GM18870 (cell line): ENCODE data around the gene FYB1.
"Not testable (repeated sequence)": the region's sequence is repeated elsewhere in the genome, so short reads cannot be mapped to it uniquely, and the experiment has no call there.

Experiments
- ATAC-seq: cut with Tn5 transposase; IDR thresholded peaks from one replicate; pipeline ENCODE4 v1.9.1; 2021; ENCODE audit warnings: moderate library complexity; ENCODE audit not compliant: unreplicated experiment

Gene FYB1

DNA sequence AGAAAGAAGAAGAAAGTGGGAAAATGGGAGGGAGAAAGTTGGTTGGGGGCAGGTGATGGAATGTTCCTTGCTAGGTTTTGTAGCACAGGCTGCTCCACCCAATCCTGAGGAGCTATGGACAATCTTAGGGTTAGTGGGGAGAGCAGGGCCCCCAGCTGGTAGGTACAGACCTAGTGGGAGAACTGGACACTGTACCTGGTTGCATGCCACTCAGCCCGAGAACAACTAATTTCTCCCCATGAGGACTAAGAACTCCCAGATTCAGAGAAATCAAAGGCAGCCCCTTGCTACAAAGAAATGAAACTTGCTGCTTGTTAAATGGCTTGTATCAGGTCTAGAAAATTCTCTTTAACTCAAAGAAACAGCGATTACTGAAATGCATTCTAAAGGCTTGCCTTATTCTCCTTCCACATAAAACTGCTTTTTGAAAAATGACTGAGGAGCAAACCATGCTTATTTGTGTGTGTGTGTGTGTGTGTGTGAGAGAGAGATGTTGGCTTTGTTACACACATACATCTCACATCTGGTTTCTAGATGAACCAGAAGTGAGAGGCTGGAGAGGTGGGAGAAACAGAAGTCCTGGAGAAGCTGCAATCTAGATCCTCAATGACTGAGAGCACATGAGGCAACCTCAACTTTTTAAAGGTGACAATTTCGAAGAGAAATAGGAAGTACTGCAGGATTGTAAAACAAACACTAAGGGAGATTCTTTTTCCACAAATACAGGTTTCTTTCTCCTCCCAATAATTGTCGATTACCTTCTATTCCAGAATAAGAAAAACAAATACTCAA lies 28.9 kb downstream of the FYB1 start:
- ATAC-seq: no peak

DNA sequence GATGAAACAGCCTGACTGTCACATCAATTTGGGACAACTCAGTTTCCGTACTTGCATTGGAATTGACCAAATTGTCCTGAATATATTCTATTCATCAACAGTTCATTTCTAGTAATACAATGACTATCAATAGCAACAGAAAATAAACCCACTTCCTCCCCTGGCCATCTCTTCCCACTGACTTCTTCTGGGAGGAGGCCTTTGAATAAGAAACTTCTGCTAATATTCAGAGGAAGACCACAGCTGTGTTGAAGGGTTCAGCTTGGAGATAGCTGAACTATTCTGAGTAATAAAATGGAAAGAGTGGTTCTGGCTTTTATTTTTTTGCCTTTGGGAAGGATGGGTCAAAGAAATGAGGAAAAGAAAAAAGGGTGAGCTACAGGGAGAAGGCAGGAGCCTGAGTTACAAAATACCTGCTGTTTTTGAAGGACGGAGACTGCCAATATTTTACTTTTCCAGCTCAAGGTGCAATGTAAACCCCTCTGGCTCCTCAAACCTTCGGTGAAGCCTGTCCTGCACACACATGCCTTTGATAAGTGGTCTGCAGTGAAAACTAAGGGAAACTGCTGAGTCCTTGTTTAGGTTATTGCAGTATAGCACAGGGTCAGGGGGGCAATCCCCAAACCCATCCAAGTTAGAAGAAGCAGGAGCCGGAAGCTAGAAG lies 29.9 kb downstream of the FYB1 start:
- ATAC-seq: no peak

GRCh38 chr5:39187831-39188731 lies 31.3 kb downstream of the FYB1 start:
- no peak for ATAC-seq

DNA sequence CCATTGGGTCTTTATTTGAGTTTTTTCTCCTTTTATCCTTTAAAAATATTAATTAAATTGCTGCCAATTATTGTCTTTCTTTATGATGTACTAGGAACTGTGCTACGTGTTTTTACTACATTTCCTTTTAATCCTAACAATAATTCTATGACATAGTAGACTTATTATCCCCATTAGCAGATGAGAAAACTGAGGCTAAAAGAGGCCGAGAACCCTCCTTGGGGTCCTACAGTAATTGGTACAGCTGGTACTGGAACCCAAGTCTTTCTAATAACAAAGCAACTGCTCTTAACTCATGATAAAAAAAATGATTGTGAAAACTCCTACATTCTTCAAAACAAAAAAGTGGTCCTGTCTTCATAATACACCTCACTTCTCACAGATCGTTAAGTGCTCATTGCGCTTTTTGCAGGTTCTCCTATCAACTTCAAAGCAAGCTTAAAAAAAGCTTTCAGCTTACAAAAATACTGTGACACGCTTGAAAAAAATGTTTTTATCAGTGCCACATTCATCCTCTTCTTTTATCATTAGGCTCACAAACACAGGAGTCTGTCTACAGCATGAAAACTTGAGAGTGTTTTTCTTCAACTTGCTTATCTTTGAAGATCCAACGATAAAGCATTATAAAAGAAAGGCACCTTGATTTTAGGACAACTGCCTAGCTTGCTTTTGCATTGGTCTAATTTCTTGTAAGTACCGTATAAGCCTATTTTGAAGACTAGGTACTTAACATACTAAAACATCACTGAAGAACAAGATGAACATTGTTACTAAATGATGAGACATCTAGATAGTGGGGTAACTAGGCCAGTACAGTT lies 32.4 kb downstream of the FYB1 start:
- ATAC-seq: no peak

GRCh38 chr5:39186289-39186688 lies 33.1 kb downstream of the FYB1 start:
- no peak for ATAC-seq

- ATAC-seq: no peak
Measured at GRCh38 chr5:39185761-39186160, 33.6 kb downstream of the FYB1 start.

- ATAC-seq: not testable (repeated sequence)
Measured at GRCh38 chr5:39179561-39179960, 39.8 kb downstream of the FYB1 start.

GRCh38 chr5:39178861-39179260 lies 40.5 kb downstream of the FYB1 start:
- ATAC-seq: no peak

DNA sequence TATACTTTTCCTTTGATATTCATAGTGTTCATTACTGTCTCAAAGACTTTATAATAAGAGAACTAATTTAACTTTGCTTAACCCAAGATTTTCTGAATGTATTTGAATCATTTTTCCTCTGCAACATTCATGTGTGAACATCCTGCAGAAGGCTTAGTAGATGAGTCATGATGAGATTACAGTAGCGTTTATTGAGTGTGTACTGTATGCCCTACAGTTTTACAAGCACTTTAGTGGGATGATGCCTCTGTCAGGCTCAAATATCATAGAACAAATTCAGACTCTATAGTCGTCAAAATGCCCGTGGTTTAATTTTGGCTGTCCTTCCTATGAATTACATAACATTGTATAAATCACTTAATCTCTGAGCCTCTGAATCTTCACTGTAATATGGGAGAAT lies 41.2 kb downstream of the FYB1 start:
- ATAC-seq: no peak

- peak; percentile 59 for ATAC-seq
Measured at GRCh38 chr5:39177631-39177964, 41.8 kb downstream of the FYB1 start.

DNA sequence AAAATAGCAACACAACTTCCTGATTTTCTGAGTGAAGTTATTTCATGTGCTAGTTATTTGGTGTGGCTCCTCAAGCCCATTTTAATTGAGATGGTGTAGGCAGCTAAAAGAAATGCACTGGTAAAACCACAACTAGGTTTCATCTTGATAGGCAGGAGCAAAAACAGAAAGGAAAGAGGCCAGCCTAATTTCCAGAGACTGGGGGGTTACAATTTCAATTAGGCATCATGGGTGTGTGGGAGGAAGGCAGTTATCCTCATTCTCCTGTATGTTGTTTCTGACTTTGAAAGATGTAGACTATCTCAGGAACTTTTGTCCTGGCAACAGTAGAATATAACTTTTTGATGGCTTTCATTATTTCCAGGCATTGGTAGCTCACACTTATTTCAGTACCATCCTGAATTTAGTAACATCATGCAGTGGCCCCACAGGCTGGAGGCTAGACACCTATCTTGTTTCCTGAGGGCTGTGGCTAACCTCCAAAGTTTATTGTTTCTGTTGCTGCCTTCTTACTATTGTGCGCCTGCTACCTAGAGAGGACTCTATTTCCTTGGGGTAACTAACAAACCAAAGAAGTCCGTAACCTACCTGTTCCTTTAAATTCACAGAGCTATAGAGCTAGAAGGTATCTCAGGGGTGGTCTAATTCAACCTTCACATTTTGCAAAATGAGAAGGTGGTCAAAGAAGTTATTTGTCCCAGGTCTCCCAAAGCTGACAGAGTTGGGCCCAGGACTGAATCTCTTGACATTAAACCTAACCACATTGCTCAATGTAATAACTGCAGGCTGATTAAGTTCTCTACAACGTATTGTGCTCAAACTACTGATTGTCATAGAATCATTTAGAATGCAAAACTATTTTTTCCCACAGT lies 42.4 kb downstream of the FYB1 start:
- peak; percentile 53 for ATAC-seq

GRCh38 chr5:39175273-39175955 lies 43.9 kb downstream of the FYB1 start:
- no peak for ATAC-seq

- no peak for ATAC-seq
Measured at GRCh38 chr5:39173069-39173468, 46.3 kb downstream of the FYB1 start.

DNA sequence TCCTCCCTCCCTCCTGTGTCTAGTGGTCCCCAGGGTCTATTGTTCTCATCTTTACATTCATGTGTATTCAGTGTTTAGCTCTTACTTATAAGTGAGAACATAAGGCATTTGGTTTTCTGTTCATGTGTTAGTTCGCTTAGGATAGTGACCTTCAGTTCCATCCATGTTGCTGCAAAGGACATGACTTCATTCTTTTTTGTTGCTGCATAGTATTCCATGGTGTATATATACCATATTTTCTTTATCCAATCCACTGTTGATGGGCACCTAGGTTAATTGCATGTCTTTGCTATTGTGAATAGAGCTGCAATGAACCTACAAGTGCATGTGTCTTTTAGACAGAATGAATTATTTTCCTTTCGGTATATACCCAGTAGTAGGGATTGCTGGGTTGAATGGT lies 46.8 kb downstream of the FYB1 start:
- ATAC-seq: no peak

DNA sequence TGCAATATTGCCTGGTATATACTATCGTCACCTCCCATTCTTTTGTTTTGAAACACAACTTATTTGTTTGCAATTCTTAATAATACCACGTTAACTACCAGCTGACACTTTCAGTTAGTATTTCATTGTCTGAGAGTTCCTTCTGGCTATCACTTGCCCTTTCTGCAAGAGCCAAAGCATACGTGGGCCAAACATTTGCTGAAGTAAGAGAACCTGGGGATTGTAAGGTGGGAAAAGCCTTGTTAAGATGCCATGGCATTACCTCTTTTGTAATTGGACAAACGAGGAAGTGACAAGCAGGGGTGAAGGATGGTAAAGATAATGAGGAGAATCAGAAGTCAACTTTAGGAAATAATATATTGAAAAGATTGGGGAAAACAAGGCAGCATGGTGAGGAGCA lies 47.7 kb downstream of the FYB1 start:
- no peak for ATAC-seq

DNA sequence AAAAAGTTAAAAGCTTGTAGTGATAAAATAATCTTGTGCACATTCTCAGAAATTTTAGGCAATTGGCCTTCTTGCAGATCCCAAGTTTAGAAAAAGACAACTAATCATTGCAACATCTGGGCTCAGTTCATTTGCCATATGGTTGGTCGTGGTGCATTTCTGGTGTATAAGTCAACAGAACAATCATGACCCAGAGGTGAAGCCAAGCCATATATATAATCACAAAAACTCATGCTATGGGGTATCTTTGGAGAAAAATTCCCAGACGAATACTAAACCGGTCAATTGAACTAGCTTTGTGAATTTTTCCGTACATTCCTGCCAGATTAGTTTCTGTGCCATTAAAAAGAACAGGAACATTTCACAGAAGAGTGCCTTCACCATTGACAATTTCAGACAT lies 50.3 kb downstream of the FYB1 start:
- no peak for ATAC-seq

- ATAC-seq: no peak
Measured at GRCh38 chr5:39167972-39168342, 51.4 kb downstream of the FYB1 start.

- no peak for ATAC-seq
Measured at GRCh38 chr5:39167141-39167971, 52.0 kb downstream of the FYB1 start.
